ENCODE data around the gene HERPUD1. TPM values are rescaled to one million over a fixed set of nuclear protein-coding genes. Genes with fewer than 3 reads are reported as not detected.

The HERPUD1 gene
- total RNA-seq, 2 experiments from 2014 or later, result 142 to 150 TPM

DNA sequence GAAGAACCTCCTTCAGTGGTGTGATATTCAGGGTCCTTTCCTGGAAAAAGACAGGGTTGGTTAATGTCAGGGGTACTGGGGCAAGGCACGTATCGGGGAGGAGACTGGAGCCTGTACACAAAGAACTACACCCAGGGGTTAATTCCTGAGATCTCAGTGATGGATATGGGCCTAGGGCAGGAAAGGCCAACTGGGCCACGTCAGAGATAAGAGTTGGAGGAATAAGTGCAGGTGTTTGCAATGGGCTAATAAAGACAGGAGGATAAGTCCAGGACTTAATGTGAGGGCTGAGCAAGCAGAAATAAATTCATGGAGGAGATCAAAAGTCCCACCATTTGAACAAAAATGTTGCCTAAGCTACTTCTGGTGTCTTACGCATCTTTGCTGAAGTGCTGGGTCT is 10.4 kb upstream of the HERPUD1 start:
- Mint-ChIP-seq H3K4me3 (no peak overlapping the region), H3K27ac (no peak overlapping the region), H3K27me3 (no peaks in the 10 kb centered on the region), H3K36me3 (ENCODE audit: low read depth) (no peaks in the 10 kb centered on the region), H3K4me1 (ENCODE audit: low read depth) (peaks cover 17% of the 10 kb centered on the region), H3K9me3 (no peaks in the 10 kb centered on the region)
- TF ChIP-seq, protein P1, sequence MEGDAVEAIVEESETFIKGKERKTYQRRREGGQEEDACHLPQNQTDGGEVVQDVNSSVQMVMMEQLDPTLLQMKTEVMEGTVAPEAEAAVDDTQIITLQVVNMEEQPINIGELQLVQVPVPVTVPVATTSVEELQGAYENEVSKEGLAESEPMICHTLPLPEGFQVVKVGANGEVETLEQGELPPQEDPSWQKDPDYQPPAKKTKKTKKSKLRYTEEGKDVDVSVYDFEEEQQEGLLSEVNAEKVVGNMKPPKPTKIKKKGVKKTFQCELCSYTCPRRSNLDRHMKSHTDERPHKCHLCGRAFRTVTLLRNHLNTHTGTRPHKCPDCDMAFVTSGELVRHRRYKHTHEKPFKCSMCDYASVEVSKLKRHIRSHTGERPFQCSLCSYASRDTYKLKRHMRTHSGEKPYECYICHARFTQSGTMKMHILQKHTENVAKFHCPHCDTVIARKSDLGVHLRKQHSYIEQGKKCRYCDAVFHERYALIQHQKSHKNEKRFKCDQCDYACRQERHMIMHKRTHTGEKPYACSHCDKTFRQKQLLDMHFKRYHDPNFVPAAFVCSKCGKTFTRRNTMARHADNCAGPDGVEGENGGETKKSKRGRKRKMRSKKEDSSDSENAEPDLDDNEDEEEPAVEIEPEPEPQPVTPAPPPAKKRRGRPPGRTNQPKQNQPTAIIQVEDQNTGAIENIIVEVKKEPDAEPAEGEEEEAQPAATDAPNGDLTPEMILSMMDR (IDR thresholded peaks at IDR 0.05), result no peak
- CTCF ChIA-PET, result interaction anchor here (2.1 kb wide), 1 partner anchor 55 kb away, joined by 6 read pairs; no protein-coding TSS in a partner anchor
- POLR2A ChIA-PET, result interaction anchor here (7.3 kb wide), 1 partner anchor 10 kb away, joined by 68 read pairs; the partner anchor contains the start of gene HERPUD1
- intact Hi-C loops (cut with micrococcal nuclease), result no loop called here
- ATAC-seq, result no peak
- no peak for DNase-seq

DNA sequence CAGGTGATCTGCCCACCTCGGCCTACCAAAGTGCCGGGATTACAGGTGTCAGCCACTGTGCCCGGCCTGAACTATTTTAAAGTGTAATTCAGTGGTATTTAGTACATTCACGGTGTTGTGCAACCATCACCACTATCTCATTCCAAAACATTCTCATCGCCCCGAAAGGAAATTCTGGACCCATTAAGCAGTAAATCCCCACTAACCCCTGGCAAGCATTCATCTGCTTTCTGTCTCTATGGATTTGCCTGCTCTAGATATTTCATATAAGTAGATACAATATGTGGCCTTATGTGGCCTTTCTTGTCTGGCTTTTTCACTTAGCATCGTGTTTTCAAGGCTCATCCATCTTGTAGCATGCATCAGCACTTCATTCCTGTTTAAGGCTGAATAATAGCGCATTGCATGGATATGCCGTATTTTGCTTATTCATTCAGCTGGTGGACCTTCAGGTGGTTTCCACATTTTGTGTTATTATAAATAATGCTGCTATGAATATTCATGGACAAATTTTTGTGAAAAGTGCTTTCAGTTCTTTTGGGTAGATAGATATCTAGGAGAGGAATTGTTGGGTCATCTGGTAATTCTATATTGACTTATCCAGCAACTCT is 8.4 kb upstream of the HERPUD1 start:
- H3K4me3 Mint-ChIP-seq, result no peak overlapping the region
- H3K36me3 Mint-ChIP-seq (ENCODE audit: low read depth), result no peaks in the 10 kb centered on the region
- no peak overlapping the region for H3K27ac Mint-ChIP-seq
- H3K27me3 Mint-ChIP-seq, result no peaks in the 10 kb centered on the region
- DNase-seq (no peak), ATAC-seq (no peak)
- TF ChIP-seq, protein P1 (IDR thresholded peaks at IDR 0.05), result no peak
- ChIA-PET POLR2A (interaction anchor here (2.2 to 7.3 kb wide), 2 partner anchors 8 to 13 kb away, joined by 7 to 68 read pairs; partner anchors contain the start of gene HERPUD1), CTCF (interaction anchor here (1.0 kb wide), 2 partner anchors 28 to 56 kb away, joined by 3 to 4 read pairs; no protein-coding TSS in a partner anchor)
- intact Hi-C loops (cut with micrococcal nuclease), result no loop called here
- H3K4me1 Mint-ChIP-seq (ENCODE audit: low read depth), result peaks cover under 1% of the 10 kb centered on the region
- H3K9me3 Mint-ChIP-seq, result no peaks in the 10 kb centered on the region

DNA sequence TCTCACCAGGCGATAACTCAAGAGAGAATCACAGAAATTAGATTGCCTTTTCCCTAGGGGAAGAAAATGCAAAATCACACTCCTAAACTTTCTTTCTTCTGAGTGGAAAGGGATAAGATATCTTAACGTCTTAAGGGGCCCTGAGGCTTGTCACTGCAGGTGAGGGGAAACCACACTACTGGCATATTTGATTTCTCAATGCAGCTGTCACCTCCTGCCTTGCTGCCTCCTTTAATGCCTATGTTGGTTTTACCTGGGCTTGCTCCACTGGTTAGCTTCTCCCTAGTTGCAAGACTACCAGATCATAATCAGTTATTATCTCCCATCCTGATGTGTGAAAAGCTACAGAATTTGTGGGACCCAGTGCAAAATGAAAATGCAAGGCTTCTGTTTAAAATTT is 4.5 kb upstream of the HERPUD1 start:
- Mint-ChIP-seq H3K36me3 (ENCODE audit: low read depth) (peaks cover under 1% of the 10 kb centered on the region), H3K9me3 (no peaks in the 10 kb centered on the region), H3K27me3 (no peaks in the 10 kb centered on the region), H3K4me1 (ENCODE audit: low read depth) (peaks cover 7% of the 10 kb centered on the region), H3K4me3 (no peak overlapping the region), H3K27ac (no peak overlapping the region)
- ChIA-PET CTCF (interaction anchor here (1.9 to 2.0 kb wide), 3 partner anchors 10 to 68 kb away, joined by 4 to 10 read pairs (median 5); no protein-coding TSS in a partner anchor), POLR2A (interaction anchor here (0.9 to 1.0 kb wide), 4 partner anchors 8 to 17 kb away, joined by 4 to 5 read pairs (median 4); no protein-coding TSS in a partner anchor)
- no peak for DNase-seq
- intact Hi-C loops (cut with micrococcal nuclease), result no loop called here
- TF ChIP-seq, protein P1 (IDR thresholded peaks at IDR 0.05), result no peak
- no peak for ATAC-seq

DNA sequence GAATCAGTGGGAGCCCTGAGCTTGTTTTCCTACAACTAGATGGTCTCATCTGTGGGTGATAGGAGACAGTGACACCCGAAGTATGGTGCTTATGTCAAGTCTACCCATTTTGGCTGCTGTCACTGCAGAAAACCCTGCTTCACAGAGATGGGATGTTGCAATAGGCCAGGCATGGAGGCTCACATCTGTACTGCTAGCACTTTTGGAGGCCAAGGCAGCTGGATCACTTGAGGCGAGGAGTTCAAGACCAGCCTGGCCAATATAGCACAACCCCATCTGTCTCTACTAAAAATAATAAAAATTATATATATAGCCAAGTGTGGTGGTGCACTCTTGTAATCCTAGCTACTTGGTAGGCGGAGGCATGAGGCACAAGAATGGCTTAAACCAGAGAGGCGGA is 2.3 kb upstream of the HERPUD1 start:
- TF ChIP-seq, protein P1 (IDR thresholded peaks at IDR 0.05), result no peak
- H3K27me3 Mint-ChIP-seq, result no peaks in the 10 kb centered on the region
- POLR2A ChIA-PET, result interaction anchor here (2.5 to 5.5 kb wide), 3 partner anchors 9 to 18 kb away, joined by 11 to 68 read pairs (median 33); no protein-coding TSS in a partner anchor
- no peak overlapping the region for H3K4me3 Mint-ChIP-seq
- no peak overlapping the region for H3K27ac Mint-ChIP-seq
- ATAC-seq (no peak), DNase-seq (no peak)
- CTCF ChIA-PET, result interaction anchor here (1.4 to 1.5 kb wide), 2 partner anchors 23 to 63 kb away, joined by 4 to 5 read pairs; no protein-coding TSS in a partner anchor
- H3K9me3 Mint-ChIP-seq, result no peaks in the 10 kb centered on the region
- peaks cover 12% of the 10 kb centered on the region for H3K4me1 Mint-ChIP-seq (ENCODE audit: low read depth)
- H3K36me3 Mint-ChIP-seq (ENCODE audit: low read depth), result peaks cover 21% of the 10 kb centered on the region
- intact Hi-C loops (cut with micrococcal nuclease), result no loop called here
